OCI-LY7 (cell line): ENCODE data around the gene EPHA8. TPM values are rescaled to one million over a fixed set of nuclear protein-coding genes. Genes with fewer than 3 reads are reported as not detected.

ENCODE experiments used
- BruUV-seq: library from RNA; stranded (reverse); fragments of 400-500 nt; replicated peaks from 2 replicates; lab custom pipeline; 2021; lab: Mats Ljungman, UMichigan
- CTCF ChIA-PET: fragments of 300-600 bp; sonication (Branson Sonifier 250); formaldehyde crosslinking; loops from one replicate; lab custom pipeline; 2022; ENCODE audit warnings: antibody characterized with exemption; ENCODE audit not compliant: unreplicated experiment; lab: Charles Lee
- POLR2A ChIA-PET: fragments of 300-600 bp; sonication (Branson Sonifier 250); formaldehyde crosslinking; loops from one replicate; lab custom pipeline; 2022; ENCODE audit warnings: antibody characterized with exemption; lab: Charles Lee
- DNase-seq: peaks from one replicate; pipeline ENCODE4 v3.0.0-alpha.2; 2015; ENCODE audit warnings: low spot score
- H2AFZ ChIP-seq: fragments of 200-600 bp; sonication (generic), shearing (Covaris generic); 2 replicates; pipeline ENCODE4 v1.6.1; 2014; ENCODE audit warnings: mild to moderate bottlenecking, antibody characterized with exemption, low read length, moderate library complexity
- H3K27ac ChIP-seq: fragments of 200-600 bp; sonication (generic); 2 replicates; pipeline ENCODE4 v1.5.1; 2014; ENCODE audit warnings: mixed run types, low read depth, mild to moderate bottlenecking, moderate library complexity, low read length, inconsistent platforms; ENCODE audit not compliant: poor library complexity, severe bottlenecking
- H3K36me3 ChIP-seq: fragments of 200-600 bp; sonication (generic); 2 replicates; pipeline ENCODE4 v1.6.1; 2014; ENCODE audit warnings: mild to moderate bottlenecking, antibody characterized with exemption, low read length, moderate library complexity, mixed read lengths; ENCODE audit not compliant: insufficient read depth
- H3K4me1 ChIP-seq: fragments of 200-600 bp; sonication (generic); 2 replicates; pipeline ENCODE4 v1.5.1; 2014; ENCODE audit warnings: mild to moderate bottlenecking, low read length; ENCODE audit not compliant: insufficient read depth, poor library complexity, severe bottlenecking
- H3K4me2 ChIP-seq: fragments of 200-600 bp; sonication (generic); 2 replicates; pipeline ENCODE4 v1.6.1; 2014; ENCODE audit warnings: mild to moderate bottlenecking, low read length
- H3K4me3 ChIP-seq: fragments of 200-600 bp; sonication (generic); 2 replicates; pipeline ENCODE4 v1.5.1; 2014; ENCODE audit warnings: mild to moderate bottlenecking, low read depth, low read length; ENCODE audit not compliant: poor library complexity, severe bottlenecking
- H3K79me2 ChIP-seq: fragments of 200-600 bp; sonication (generic); 2 replicates; pipeline ENCODE4 v1.6.1; 2016; ENCODE audit warnings: low read depth, mild to moderate bottlenecking, low read length, moderate library complexity, mixed read lengths; ENCODE audit not compliant: insufficient read depth
- H3K9me2 ChIP-seq: fragments of 200-600 bp; sonication (generic); 2 replicates; pipeline ENCODE4 v1.6.1; 2016; ENCODE audit warnings: mild to moderate bottlenecking, low read length, mixed read lengths; ENCODE audit not compliant: insufficient read depth
- H3K9me3 ChIP-seq: fragments of 200-600 bp; sonication (generic); 2 replicates; pipeline ENCODE4 v1.6.1; 2014; ENCODE audit warnings: mild to moderate bottlenecking, mixed run types, low read length, mixed read lengths
- H4K20me1 ChIP-seq: fragments of 200-600 bp; sonication (generic); 2 replicates; pipeline ENCODE4 v1.6.1; 2014; ENCODE audit warnings: mild to moderate bottlenecking, antibody characterized with exemption, low read length, moderate library complexity, mixed read lengths; ENCODE audit not compliant: insufficient read depth
- CTCF ChIP-seq: fragments of 200-600 bp; sonication (generic); conservative IDR thresholded peaks from 2 replicates; pipeline ENCODE4 v1.5.1; 2014; ENCODE audit warnings: mild to moderate bottlenecking, antibody characterized with exemption, low read length, moderate library complexity, mixed read lengths
- EZH2phosphoT487 ChIP-seq: fragments of 200-600 bp; sonication (generic); IDR thresholded peaks from 2 replicates; pipeline ENCODE4 v1.6.1; 2018; ENCODE audit warnings: low read depth, borderline replicate concordance, mild to moderate bottlenecking, mixed run types, antibody characterized with exemption, low read length, moderate library complexity, mixed read lengths
- intact Hi-C: fragments of 100-400 bp; cut with micrococcal nuclease; formaldehyde crosslinking; loops from one replicate; pipeline ENCODE4 v1.10.0; 2022; ENCODE audit not compliant: unreplicated experiment
- total RNA-seq, 2 experiments: library from RNA; depleted of rRNA in 1 of 2; stranded (reverse); fragments of >200 nt in 1 of 2; shearing (Covaris generic) in 1 of 2; gene quantifications; 2 replicates each; pipeline ENCODE4 v1.2.3, GENCODE V29; 2014 to 2022

EPHA8 gene
- total RNA-seq, 2 experiments from 2014 or later, result not detected

GRCh38 chr1:22619252-22619651 lies 56.0 kb downstream of the EPHA8 start:
- intact Hi-C loops, result no loop called here
- Histone ChIP-seq H3K9me3 (no peaks in the 10 kb centered on the region), H3K4me1 (no peaks in the 10 kb centered on the region), H3K27ac (no peak overlapping the region), H3K4me2 (no peak overlapping the region), H3K4me3 (no peak overlapping the region), H2AFZ (no peak overlapping the region), H4K20me1 (no peaks in the 10 kb centered on the region), H3K79me2 (no peaks in the 10 kb centered on the region), H3K9me2 (no peaks in the 10 kb centered on the region), H3K36me3 (no peaks in the 10 kb centered on the region)
- CTCF ChIA-PET, result no interaction called here
- no peak for DNase-seq
- POLR2A ChIA-PET, result no interaction called here
- TF ChIP-seq CTCF, result no peak
- BruUV-seq, result no TSS peak

- H3K9me2 ChIP-seq, result no peaks in the 10 kb centered on the region
- intact Hi-C loops, result no loop called here
- H3K27ac ChIP-seq, result no peak overlapping the region
- DNase-seq, result no peak
- no peak overlapping the region for H2AFZ ChIP-seq
- ChIA-PET CTCF (no interaction called here), POLR2A (no interaction called here)
- BruUV-seq, result no TSS peak
- H3K9me3 ChIP-seq, result no peaks in the 10 kb centered on the region
- no peaks in the 10 kb centered on the region for H3K79me2 ChIP-seq
- no peaks in the 10 kb centered on the region for H3K36me3 ChIP-seq
- H3K4me1 ChIP-seq, result no peaks in the 10 kb centered on the region
- TF ChIP-seq EZH2phosphoT487 (no peak), CTCF (no peak)
- no peaks in the 10 kb centered on the region for H4K20me1 ChIP-seq
- H3K4me2 ChIP-seq, result no peak overlapping the region
- H3K4me3 ChIP-seq, result no peak overlapping the region
These were observed 56.5 kb downstream of the EPHA8 start for GRCh38 chr1:22619798-22620197.

- Histone ChIP-seq H3K36me3 (no peaks in the 10 kb centered on the region), H3K9me3 (no peaks in the 10 kb centered on the region), H3K4me1 (no peaks in the 10 kb centered on the region), H3K27ac (no peak overlapping the region), H4K20me1 (no peaks in the 10 kb centered on the region), H2AFZ (no peak overlapping the region), H3K4me3 (no peak overlapping the region), H3K79me2 (no peaks in the 10 kb centered on the region), H3K9me2 (no peaks in the 10 kb centered on the region), H3K4me2 (no peak overlapping the region)
- no peak for DNase-seq
- intact Hi-C loops, result no loop called here
- CTCF ChIA-PET, result no interaction called here
- no peak for TF ChIP-seq EZH2phosphoT487
- no peak for TF ChIP-seq CTCF
- BruUV-seq, result no TSS peak
- POLR2A ChIA-PET, result no interaction called here
These were observed 58.5 kb downstream of the EPHA8 start for GRCh38 chr1:22621761-22622160.
